IPS DF 19.7 (cell line): Measurements from ENCODE around the gene KCNMA1.

Source experiments
- DNase-seq: peaks from one replicate; pipeline ENCODE4 v3.0.0-alpha.2; 2013; ENCODE audit warnings: low read depth, low spot score

Gene KCNMA1

DNA sequence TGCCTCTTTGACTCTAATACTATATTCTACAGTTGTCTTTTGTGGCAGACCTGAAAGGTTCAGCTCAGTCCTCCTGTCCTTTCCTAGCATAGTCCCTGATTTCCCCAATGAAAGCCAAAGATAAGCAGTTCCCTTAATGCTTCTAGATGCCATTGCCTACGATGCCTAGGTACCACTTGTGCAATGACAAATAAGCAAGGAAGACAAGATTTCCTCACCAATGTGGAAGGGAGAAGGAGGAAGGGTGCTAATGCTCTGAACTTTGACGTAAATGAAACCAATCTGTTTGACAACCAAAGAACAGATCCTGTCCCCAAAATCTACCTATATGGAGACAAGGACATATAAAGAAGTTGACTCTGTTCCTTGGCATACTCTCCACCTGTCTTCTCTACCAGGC lies 393.3 kb downstream of the KCNMA1 start:
- DNase-seq = no peak

GRCh38 chr10:77241350-77241725 lies 396.3 kb downstream of the KCNMA1 start:
- DNase-seq = no peak

DNA sequence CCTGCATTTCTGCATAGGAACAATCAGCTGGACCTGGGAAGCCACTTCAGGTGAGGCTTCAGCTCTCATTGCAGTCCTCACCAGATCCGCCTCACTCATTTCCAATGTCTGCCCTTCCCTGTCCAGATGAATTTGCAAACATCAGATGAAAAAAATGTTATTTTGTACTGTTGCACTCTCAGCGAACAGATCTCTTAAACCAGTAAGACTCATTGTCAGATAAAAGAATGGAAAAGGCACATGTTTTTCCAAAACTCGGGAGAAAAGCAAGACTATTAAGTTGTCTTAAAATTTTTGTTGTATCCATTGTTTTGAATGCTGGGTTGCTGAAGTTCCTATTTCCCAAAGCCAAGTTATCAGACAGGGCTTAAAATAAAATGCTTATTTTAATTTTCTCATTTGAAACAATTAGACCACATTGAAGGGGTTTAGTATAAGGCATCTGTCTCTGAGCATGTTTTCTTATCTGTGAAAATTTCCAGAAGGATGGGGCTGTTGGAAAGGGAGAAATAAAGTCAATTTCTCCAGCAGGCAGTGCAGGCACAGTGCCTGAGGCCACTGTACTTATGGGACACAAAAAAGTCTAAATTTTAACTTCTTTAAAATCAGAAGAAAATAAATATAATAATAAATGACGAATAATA lies 396.8 kb downstream of the KCNMA1 start:
- no peak for DNase-seq

DNA sequence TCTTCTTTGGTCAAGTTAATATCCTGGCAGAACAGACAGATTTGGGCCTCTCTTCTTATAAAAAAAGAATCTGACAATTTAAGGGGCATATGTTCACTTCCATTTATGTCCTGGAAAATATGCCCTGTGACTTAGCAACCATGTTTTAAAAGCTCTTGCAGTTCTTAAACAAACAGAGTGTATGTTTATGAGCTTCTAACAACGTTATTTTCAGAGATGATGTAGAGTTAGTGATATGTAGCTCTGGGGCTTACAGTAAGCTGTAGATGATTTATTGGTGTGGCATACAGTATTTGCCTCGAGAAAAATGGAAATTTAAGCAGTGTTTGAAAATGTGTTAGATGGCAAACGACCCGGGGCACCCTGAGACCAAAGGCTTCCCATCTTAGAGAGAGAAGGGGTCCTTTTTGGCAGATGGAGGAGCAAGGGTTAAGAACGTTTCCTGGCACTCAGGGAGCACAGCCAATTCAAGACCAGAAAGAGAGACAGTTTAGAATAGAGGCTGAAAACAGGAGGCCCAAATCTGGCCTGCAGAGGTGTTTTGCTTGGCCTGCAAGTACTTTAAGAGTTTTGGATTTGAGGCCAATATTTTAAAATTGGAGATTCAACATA lies 397.5 kb downstream of the KCNMA1 start:
- DNase-seq = no peak

DNA sequence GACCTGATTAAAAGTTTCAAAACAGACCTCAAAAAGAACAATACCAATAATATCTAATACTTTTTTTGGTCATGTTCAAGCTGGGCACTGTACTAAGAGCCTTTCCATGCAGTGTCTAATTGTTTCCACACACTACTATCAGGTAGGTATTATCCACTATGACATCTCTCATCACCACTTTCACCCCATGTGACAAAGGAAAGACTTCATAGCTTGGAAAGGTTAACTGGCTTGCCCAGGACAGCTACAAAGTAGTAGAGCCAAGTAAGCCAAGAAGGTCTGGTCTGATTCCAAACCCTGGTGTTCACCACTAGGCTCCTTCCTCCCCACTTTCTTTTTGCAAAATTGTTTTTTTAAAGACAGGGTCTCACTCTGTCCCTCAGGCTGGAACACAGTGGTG lies 400.5 kb downstream of the KCNMA1 start:
- DNase-seq = no peak

DNA sequence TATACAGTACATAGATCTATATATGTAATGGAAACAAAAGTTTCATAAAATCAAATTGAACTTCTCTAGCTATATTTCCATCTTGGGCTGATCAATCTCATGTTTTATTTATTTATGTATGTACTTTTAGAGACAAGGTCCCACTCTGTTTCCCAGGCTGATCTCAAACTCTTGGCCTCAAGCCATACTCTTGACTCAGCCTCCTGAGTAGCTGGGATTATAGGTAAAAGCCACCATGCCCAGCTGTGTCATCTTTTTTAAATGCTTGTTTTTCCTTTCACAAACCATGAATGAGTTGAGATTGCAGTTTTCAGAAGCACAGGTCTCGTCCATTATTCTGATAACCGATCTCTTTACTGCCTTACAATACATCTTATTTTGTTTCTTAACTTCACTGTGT lies 400.9 kb downstream of the KCNMA1 start:
- DNase-seq = no peak

DNA sequence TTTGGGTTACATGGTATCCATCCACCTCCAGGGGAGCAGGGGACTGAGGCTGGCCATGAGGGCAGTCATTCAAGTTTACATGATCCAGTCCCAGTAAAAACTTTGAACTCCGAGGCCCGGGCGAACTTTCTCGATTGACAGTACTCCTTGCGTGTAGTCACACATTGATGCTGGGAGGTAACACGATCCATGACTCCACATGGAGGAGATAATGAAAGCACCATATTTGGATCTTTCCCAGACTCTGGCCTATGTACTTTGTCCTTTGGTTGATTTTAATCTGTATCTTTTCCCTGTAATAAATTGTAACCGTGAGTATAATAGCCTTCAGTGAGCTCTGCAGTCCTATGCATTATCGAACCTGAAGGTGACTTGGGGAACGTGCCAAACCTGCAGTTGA lies 401.6 kb downstream of the KCNMA1 start:
- no peak for DNase-seq

GRCh38 chr10:77234599-77234998 lies 403.0 kb downstream of the KCNMA1 start:
- DNase-seq = no peak

DNA sequence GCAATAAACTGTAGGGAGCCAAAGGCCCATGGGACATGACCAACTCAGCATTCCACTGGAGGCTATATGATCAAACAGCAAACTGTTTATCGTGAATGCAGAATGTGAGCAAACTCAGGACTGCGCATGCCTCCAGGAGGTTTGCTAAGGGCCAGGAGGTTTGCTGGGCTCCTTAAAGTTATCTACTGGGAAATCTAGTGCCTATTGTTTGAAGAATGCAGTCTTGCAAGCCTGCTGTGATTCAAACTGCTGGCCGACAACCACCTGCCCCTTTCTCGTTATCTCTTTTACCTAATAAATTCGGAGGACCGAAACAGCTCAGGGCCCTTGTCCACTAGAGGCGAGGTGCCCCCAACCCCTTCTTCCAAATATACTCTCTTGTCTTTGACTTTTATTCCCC lies 404.1 kb downstream of the KCNMA1 start:
- no peak for DNase-seq

GRCh38 chr10:77231884-77232610 lies 405.6 kb downstream of the KCNMA1 start:
- no peak for DNase-seq

DNA sequence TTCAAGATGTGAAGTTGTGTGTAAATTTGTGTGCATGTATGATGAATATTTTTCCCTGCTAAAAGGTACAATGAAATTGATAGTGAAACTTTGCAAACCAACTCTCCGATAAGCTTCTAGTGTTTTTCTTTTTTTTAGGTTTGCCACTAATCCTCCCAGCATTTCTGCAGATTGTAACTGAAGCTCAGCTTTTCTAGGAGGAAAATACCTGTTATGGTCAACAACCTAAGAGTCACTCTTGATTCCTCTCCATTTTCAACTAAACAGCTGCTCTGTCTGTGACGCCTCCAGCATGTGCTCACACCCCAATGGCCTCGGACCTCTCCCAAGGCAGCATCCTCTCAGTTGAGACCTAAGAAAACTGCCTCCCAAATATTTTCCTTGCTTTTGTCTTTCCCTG lies 406.2 kb downstream of the KCNMA1 start:
- no peak for DNase-seq

- DNase-seq = no peak
Measured at GRCh38 chr10:77230194-77230593, 407.4 kb downstream of the KCNMA1 start.

DNA sequence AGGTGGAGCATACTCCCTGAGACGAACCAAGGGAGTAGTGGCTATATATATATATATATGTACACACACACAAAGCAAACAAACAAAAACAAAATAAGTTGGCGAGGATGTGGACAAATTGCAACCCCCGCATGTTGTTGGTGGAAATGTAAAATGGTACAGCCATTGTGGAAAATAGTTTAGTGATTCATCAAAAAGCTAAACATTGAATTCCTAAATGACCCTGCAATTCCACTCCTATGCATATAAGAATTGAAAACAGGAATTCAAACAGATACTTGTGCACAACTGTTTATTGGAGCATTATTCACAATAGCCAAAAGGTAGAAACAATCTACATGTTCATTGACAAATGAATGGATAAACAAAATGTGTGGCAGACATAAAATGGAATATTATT lies 407.9 kb downstream of the KCNMA1 start:
- DNase-seq = no peak

DNA sequence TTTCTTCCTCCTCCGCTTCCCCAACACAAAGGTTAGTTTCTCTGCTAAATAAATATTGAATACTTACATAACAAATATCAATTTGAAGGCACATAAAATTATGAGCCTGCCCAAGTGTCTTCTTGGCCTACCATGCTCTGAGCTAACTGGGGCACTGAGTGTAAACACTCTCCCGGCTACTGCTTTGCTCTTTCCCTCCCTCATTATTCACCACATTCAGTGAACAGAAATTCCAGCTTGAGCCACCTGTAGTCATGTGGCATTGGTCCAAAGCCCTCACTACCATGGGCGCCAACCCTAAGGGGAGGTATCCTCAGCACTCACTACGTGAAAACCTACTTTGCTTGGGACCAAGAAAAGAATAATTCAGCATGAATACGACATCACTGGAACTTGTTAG lies 409.0 kb downstream of the KCNMA1 start:
- no peak for DNase-seq

DNA sequence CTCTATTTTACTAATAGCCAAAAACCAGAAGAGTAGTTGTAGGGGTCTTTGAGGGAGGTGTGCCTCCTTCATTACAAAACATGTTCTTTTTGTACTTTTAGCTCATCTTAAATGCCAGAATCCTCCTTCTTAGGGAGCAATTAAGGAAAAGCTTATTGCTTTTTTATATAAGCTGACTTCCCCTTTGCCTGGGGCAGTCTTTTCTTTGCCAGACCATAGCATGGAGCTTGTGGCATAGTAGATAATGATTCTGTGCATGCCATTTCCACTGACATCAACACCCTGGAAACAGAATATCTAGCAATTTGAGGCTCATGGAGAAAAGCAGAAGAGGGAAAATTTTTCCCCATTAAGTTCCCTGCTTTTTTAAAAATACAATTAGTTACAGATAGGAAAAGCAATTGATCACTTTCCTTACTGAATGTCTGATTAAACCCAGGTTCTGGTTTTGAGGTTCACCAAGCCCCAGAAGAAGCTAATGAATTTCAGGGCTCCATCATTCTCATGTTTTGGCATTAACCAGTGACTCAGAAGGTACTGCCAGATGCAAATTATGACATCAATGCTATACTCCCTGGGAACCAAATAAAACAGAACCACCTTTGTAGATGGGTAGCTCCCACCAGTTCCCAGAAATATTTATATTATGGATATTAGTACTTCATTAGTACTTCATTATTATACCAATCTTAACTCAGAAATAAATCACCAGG lies 410.6 kb downstream of the KCNMA1 start:
- DNase-seq = no peak

DNA sequence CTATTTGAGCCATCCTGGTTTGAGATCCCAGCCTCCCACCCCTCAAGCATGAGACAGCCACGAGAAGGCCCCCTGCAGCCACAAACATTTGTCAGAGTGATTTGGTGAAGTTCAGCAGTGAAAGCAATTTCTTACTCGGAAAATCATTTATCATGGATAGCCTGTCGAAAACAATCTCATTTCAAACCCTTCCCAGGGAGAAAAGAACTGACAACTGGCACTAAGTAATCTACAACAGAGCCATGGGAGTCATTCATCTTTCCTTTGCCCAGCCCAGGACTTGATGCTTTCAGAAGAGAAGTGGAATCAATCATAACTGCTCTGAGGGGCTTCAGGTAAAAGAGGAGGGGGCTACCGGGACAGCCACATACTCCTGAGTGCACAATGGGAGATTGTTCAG lies 411.2 kb downstream of the KCNMA1 start:
- DNase-seq = no peak

DNA sequence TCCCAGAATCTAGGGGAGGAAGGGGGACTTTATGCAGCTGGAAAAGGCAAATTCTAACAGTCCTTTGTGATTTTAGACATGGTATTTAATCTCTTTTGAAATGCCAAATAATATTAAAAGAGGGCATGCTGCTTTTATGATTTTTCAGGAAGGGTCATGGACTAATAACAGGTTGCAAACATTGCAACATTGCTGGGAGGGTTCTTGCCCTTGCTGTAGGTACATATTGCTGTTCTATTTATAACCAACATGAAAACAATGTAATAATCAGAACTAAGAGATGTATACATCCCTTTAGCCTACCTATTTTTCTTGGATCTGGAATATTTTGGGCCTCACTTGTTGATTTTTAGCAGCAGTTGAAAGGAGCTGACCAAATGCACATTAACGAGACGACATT lies 411.6 kb downstream of the KCNMA1 start:
- no peak for DNase-seq

DNA sequence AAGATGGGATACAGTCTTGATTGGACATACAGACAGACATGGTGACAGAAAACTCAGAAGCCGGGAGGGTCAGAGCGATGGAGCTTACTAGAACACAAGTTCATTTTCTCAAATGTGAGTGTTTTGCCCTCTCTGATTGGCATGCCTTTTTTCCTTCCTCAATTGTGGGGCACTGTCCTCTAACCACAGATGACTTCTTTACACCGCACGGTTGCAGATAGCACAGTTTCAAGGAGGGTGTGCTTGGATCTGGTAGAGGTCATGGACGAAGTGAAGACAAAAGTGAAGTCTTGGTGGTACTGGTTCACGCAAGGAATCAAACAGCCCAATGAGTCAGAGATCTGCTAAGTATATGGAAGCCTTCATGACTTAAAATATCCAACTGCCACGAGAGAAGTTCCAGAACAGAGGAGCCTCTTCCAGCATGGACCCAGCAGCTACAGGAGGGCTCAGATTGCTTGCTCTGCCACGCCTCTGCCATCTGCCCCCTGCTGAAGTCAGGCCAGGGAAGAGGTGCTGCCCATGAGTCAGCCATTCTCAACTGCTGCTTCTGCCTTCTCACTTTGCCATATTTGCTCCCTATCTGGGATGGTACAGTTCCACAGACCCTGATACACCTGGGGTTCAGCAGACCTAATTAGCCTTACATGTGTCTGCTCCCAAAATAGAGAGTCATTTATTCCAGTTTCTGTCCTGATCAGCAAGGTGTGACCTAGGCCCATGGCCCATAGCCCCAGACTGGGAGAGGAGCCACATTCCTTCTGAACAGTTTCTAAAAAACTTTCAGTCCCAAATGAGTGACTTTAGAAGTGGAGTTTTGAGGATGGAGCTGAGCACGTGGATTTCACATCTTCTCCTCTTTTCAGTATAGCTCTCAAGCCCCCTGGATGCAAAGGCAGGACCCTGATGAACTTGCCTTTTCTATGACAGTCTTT lies 413.8 kb downstream of the KCNMA1 start:
- DNase-seq = no peak

DNA sequence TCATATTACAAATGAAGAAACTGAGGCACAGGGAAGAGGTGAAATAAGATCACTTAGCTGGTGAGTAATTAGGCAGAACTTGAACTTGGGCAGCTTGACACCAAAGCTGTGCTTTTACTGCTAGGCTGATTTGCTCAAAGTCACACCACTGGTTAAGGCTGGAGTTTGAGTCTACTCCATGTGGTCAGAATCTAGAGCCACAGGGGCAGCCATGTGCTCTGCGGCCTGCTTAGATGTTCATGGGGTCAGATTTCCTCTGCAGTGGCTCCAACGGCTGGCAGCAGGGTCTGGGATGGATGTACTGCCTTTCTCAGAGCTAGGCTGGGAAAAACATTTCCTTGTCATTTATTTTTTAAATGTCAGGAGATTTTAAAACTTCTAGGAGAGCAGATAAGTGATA lies 417.5 kb downstream of the KCNMA1 start:
- DNase-seq = no peak

DNA sequence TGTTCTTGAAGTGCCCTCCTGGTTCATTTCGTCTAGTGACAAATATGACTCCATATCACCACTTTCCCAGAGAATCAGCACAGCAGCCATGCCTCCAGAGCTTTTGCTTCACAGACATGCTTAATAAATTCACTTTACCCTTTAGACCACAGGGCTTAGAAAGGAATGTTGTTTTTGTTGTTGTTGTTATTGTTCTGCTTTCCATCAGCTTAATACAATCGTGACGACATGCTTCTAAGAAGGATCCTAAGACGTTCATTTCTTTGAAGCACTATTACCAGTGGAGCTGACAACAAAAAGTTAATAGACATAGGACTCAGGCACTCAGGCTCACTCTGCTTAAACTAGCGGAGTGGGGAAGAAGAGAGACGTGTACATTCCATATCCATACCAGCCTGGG lies 418.6 kb downstream of the KCNMA1 start:
- DNase-seq = no peak

DNA sequence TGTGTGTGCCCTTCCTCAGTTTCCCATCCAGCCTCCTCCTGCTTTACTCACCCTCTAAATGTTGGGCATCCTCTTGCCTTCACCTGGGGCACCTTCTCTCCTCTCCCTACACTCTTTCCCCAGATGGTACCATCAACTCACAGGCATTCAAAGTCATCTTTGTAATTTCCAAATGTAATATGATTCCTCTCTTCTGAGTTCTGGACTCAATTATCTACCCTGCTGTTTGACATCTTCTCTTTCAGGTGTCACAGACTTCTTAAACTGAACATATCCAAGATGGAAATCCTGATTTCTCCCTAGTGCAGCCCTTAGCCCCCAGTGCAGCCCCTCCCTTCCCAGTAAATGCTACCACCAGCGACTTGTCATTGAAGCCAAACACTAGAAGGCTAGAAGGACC lies 422.8 kb downstream of the KCNMA1 start:
- no peak for DNase-seq

DNA sequence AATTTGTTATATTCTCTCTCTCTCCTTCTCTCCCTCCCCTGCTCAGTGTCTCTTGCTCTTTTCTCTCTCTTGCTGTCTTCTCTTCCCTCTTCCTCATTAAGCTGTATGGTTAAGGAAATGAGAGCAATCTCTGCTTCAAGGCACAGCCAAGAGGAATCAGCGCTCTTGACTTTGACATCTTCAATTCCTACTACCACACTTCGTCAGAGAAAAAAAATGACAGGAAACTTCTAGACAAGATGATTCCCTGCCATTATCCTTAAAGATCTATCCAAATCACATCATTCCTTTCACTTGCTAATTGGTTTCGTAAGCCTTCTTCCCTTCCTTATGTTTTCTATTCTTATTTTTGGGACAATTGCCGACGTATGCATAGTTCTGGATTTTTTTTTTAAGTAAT lies 425.0 kb downstream of the KCNMA1 start:
- no peak for DNase-seq
